ENCODE data around the gene MRPS7. TPM values are rescaled to one million over a fixed set of nuclear protein-coding genes. Genes with fewer than 3 reads are reported as not detected.

MRPS7 gene
- total and polyA plus RNA-seq, 7 experiments from 2014 or later = 29.2 to 135 (median 39.3) TPM

DNA sequence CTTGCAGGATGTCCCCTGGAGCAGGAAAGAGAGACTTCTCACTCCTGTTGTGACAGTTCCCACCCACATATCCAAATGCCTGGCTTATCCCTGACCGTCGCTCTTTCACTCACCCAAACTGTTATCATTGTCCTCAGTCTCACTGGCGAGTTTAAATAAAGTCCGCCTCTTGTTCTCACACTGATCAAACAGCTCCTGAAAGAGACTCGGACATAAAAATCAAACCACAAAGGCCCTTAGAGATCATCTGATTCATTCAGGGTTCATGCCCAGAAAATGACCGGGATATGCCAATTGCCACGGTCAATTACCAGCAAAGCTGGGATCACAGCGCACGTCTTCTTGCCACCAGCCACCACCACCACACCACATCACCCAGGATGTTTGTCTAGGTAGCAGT is 20.2 kb upstream of the MRPS7 start:
- CTCF ChIA-PET = interaction anchor here (1.5 to 4.9 kb wide), 3 partner anchors 12 to 127 kb away, joined by 6 to 26 read pairs (median 7); partner anchors contain the start of gene MIF4GD
- POLR2A ChIA-PET = interaction anchor here (1.1 to 1.5 kb wide), 2 partner anchors 20 to 127 kb away, joined by 3 to 6 read pairs; partner anchors contain the start of genes GGA3 and MRPS7
- Histone ChIP-seq H3K4me1 (ENCODE audit: control insufficient read depth in 2 of 2, insufficient read depth in 2 of 2, low read length in 2 of 2) (peaks cover 0 to 30% of the 10 kb centered on the region in 2 donors), H3K36me3 (ENCODE audit: control insufficient read depth in 2 of 3, insufficient read depth in 3 of 3, low read length in 3 of 3) (peaks cover 25 to 100% (median 30%) of the 10 kb centered on the region in 3 experiments), H3K27ac (ENCODE audit: low read depth, low read length) (no peak overlapping the region), H3K27me3 (ENCODE audit: control insufficient read depth in 2 of 2, insufficient read depth in 2 of 2, low read length in 2 of 2) (no peaks in the 10 kb centered on the region), H3K9me3 (ENCODE audit: control insufficient read depth in 2 of 3, low read length in 3 of 3) (no peaks in the 10 kb centered on the region), H3K4me3 (ENCODE audit: low read length) (no peak overlapping the region)
- Mint-ChIP-seq H3K27ac (peak overlapping the region in 2 of 9 donors; percentile 17 to 42), H3K9me3 (no peaks in the 10 kb centered on the region), H3K4me3 (no peak overlapping the region), H3K4me1 (peaks cover 8 to 33% (median 15%) of the 10 kb centered on the region in 7 donors), H3K36me3 (peaks cover 8 to 36% (median 12%) of the 10 kb centered on the region in 5 donors), H3K27me3 (no peaks in the 10 kb centered on the region)
- ATAC-seq (no peak), DNase-seq (no peak)
- intact Hi-C loops (cut with micrococcal nuclease) = no loop called here

DNA sequence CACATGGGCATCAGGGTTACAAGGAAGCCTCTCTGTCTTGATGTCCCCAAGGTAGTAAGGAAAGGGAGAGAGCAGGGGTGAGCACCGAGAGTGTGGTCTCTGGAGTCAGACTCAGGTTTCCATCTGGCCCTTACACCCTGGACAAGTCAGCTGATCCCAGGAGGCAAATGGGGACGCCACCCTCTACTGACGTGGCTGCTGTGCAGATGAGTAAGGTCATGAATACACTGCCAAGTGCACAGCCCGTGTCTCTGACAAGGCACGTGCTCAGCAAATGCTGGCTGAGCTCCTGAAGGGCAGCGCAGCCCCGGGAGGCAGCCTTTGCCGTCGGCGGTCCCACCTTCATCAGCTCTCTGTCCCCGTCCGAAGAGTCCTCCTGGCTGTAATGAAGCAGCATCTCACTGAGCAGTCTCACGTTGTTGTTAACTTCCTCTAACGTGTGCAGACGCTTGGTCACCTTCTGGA is 19.7 kb upstream of the MRPS7 start:
- Histone ChIP-seq H3K27me3 (ENCODE audit: control insufficient read depth in 2 of 2, insufficient read depth in 2 of 2, low read length in 2 of 2) (no peaks in the 10 kb centered on the region), H3K27ac (ENCODE audit: low read depth, low read length) (no peak overlapping the region), H3K4me1 (ENCODE audit: control insufficient read depth in 2 of 2, insufficient read depth in 2 of 2, low read length in 2 of 2) (peaks cover 0 to 30% of the 10 kb centered on the region in 2 donors), H3K9me3 (ENCODE audit: control insufficient read depth in 2 of 3, low read length in 3 of 3) (no peaks in the 10 kb centered on the region), H3K4me3 (ENCODE audit: low read length) (no peak overlapping the region), H3K36me3 (ENCODE audit: control insufficient read depth in 2 of 3, insufficient read depth in 3 of 3, low read length in 3 of 3) (peaks cover 19 to 99% (median 28%) of the 10 kb centered on the region in 3 experiments)
- DNase-seq (no peak), ATAC-seq (no peak)
- intact Hi-C loops (cut with micrococcal nuclease) = no loop called here
- Mint-ChIP-seq H3K9me3 (no peaks in the 10 kb centered on the region), H3K27me3 (no peaks in the 10 kb centered on the region), H3K4me1 (peaks cover 8 to 33% (median 15%) of the 10 kb centered on the region in 7 donors), H3K4me3 (peak overlapping the region in 1 of 10 donors; percentile 12), H3K27ac (peak overlapping the region in 4 of 9 donors; percentile 38 to 81 (median 64)), H3K36me3 (peaks cover 8 to 34% (median 12%) of the 10 kb centered on the region in 5 donors)
- ChIA-PET CTCF (interaction anchor here (1.1 to 1.5 kb wide), 3 partner anchors 12 to 128 kb away, joined by 3 to 7 read pairs (median 4); partner anchors contain the start of gene MIF4GD), POLR2A (interaction anchor here (1.1 kb wide), 1 partner anchor 127 kb away, joined by 3 read pairs; no protein-coding TSS in a partner anchor)

DNA sequence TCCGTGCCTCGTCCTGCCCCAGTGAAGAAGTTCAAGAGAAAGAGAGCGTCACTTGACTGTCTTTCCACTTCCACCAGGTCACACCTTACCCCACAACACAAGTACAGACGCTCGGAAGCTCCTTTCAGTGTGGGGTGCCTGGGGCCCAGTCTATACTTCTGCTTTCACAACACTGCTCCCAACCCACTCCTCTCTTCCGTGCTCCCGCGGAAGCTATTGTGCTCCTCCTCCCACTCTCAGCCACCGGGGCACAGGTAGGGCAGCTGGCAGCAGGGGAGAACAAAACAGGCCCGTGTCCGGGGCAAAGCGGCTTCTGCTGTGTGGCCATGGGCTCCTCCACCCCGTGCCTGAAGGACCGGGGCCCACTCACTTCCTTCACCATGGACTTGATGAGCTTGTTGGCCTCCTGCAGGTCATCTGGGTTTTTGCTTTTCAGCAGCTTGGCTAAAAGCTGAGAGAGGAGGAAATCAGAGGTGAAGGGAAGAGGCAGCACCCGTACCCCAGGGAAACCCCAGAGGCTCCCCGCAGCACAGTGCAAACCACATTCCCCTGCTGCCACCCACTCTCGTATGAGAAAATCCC is 19.1 kb upstream of the MRPS7 start:
- no peaks in the 10 kb centered on the region for H3K27me3 ChIP-seq (ENCODE audit: control insufficient read depth in 2 of 2, insufficient read depth in 2 of 2, low read length in 2 of 2)
- H3K4me1 ChIP-seq (ENCODE audit: control insufficient read depth in 2 of 2, insufficient read depth in 2 of 2, low read length in 2 of 2) = peaks cover 0 to 30% of the 10 kb centered on the region in 2 donors
- DNase-seq (peak in 1 of 9 donors; percentile 48), ATAC-seq (peak; percentile 65)
- H3K4me1 Mint-ChIP-seq = peaks cover 8 to 35% (median 15%) of the 10 kb centered on the region in 7 donors
- peak overlapping the region in 5 of 9 donors; percentile 38 to 81 (median 65) for H3K27ac Mint-ChIP-seq
- no peak overlapping the region for H3K27ac ChIP-seq (ENCODE audit: low read depth, low read length)
- H3K4me3 ChIP-seq (ENCODE audit: low read length) = no peak overlapping the region
- peaks cover 8 to 32% (median 12%) of the 10 kb centered on the region in 5 donors for H3K36me3 Mint-ChIP-seq
- POLR2A ChIA-PET = interaction anchor here (0.6 to 1.1 kb wide), 2 partner anchors 13 to 128 kb away, joined by 3 to 4 read pairs; no protein-coding TSS in a partner anchor
- CTCF ChIA-PET = interaction anchor here (1.1 kb wide), 2 partner anchors 12 to 128 kb away, joined by 3 to 4 read pairs; no protein-coding TSS in a partner anchor
- H3K36me3 ChIP-seq (ENCODE audit: control insufficient read depth in 2 of 3, insufficient read depth in 3 of 3, low read length in 3 of 3) = peaks cover 17 to 94% (median 28%) of the 10 kb centered on the region in 3 experiments
- no peaks in the 10 kb centered on the region for H3K9me3 ChIP-seq (ENCODE audit: control insufficient read depth in 2 of 3, low read length in 3 of 3)
- intact Hi-C loops (cut with micrococcal nuclease) = no loop called here
- no peaks in the 10 kb centered on the region for H3K9me3 Mint-ChIP-seq
- no peaks in the 10 kb centered on the region for H3K27me3 Mint-ChIP-seq
- peak overlapping the region in 1 of 10 donors; percentile 57 for H3K4me3 Mint-ChIP-seq

GRCh38 chr17:75244133-75244866 is 17.4 kb upstream of the MRPS7 start:
- intact Hi-C loops (cut with micrococcal nuclease) = no loop called here
- no peaks in the 10 kb centered on the region for H3K9me3 Mint-ChIP-seq
- ATAC-seq (peak; percentile 39), DNase-seq (no peak)
- Histone ChIP-seq H3K36me3 (ENCODE audit: control insufficient read depth in 2 of 3, insufficient read depth in 3 of 3, low read length in 3 of 3) (peaks cover 17 to 77% (median 28%) of the 10 kb centered on the region in 3 experiments), H3K27me3 (ENCODE audit: control insufficient read depth in 2 of 2, insufficient read depth in 2 of 2, low read length in 2 of 2) (no peaks in the 10 kb centered on the region), H3K4me1 (ENCODE audit: control insufficient read depth in 2 of 2, insufficient read depth in 2 of 2, low read length in 2 of 2) (peaks cover 0 to 30% of the 10 kb centered on the region in 2 donors), H3K27ac (ENCODE audit: low read depth, low read length) (peak overlapping the region; percentile 21), H3K4me3 (ENCODE audit: low read length) (no peak overlapping the region), H3K9me3 (ENCODE audit: control insufficient read depth in 2 of 3, low read length in 3 of 3) (no peaks in the 10 kb centered on the region)
- H3K36me3 Mint-ChIP-seq = peaks cover 3 to 29% (median 9%) of the 10 kb centered on the region in 5 donors
- peaks cover 4 to 33% (median 10%) of the 10 kb centered on the region in 7 donors for H3K4me1 Mint-ChIP-seq
- no peak overlapping the region for H3K4me3 Mint-ChIP-seq
- H3K27me3 Mint-ChIP-seq = no peaks in the 10 kb centered on the region
- H3K27ac Mint-ChIP-seq = peak overlapping the region in 8 of 9 donors; percentile 31 to 89 (median 66)
- CTCF ChIA-PET = interaction anchor here (1.6 kb wide), 1 partner anchor 130 kb away, joined by 4 read pairs; no protein-coding TSS in a partner anchor
- POLR2A ChIA-PET = interaction anchor here (0.6 to 0.7 kb wide), 2 partner anchors 39 to 61 kb away, joined by 3 read pairs; partner anchors contain the start of gene NUP85

GRCh38 chr17:75245011-75245410 is 16.7 kb upstream of the MRPS7 start:
- H3K4me3 ChIP-seq (ENCODE audit: low read length) = no peak overlapping the region
- no peak overlapping the region for H3K4me3 Mint-ChIP-seq
- no peak overlapping the region for H3K27ac Mint-ChIP-seq
- DNase-seq (no peak), ATAC-seq (no peak)
- peaks cover 3 to 29% (median 9%) of the 10 kb centered on the region in 5 donors for H3K36me3 Mint-ChIP-seq
- intact Hi-C loops (cut with micrococcal nuclease) = no loop called here
- H3K4me1 ChIP-seq (ENCODE audit: control insufficient read depth in 2 of 2, insufficient read depth in 2 of 2, low read length in 2 of 2) = peaks cover 5 to 37% of the 10 kb centered on the region in 2 donors
- H3K9me3 Mint-ChIP-seq = no peaks in the 10 kb centered on the region
- H3K36me3 ChIP-seq (ENCODE audit: control insufficient read depth in 2 of 3, insufficient read depth in 3 of 3, low read length in 3 of 3) = peaks cover 17 to 70% (median 28%) of the 10 kb centered on the region in 3 experiments
- H3K9me3 ChIP-seq (ENCODE audit: control insufficient read depth in 2 of 3, low read length in 3 of 3) = no peaks in the 10 kb centered on the region
- H3K27ac ChIP-seq (ENCODE audit: low read depth, low read length) = peak overlapping the region; percentile 3
- H3K27me3 Mint-ChIP-seq = no peaks in the 10 kb centered on the region
- peaks cover 11 to 40% (median 17%) of the 10 kb centered on the region in 7 donors for H3K4me1 Mint-ChIP-seq
- H3K27me3 ChIP-seq (ENCODE audit: control insufficient read depth in 2 of 2, insufficient read depth in 2 of 2, low read length in 2 of 2) = no peaks in the 10 kb centered on the region
- POLR2A ChIA-PET = interaction anchor here (0.6 to 0.7 kb wide), 2 partner anchors 30 to 61 kb away, joined by 3 read pairs; no protein-coding TSS in a partner anchor
- CTCF ChIA-PET = interaction anchor here (1.6 kb wide), 1 partner anchor 130 kb away, joined by 4 read pairs; no protein-coding TSS in a partner anchor

GRCh38 chr17:75246404-75246803 is 15.3 kb upstream of the MRPS7 start:
- Histone ChIP-seq H3K4me3 (ENCODE audit: low read length) (no peak overlapping the region), H3K27ac (ENCODE audit: low read depth, low read length) (no peak overlapping the region), H3K36me3 (ENCODE audit: control insufficient read depth in 2 of 3, insufficient read depth in 3 of 3, low read length in 3 of 3) (peaks cover 14 to 56% (median 22%) of the 10 kb centered on the region in 3 experiments), H3K4me1 (ENCODE audit: control insufficient read depth in 2 of 2, insufficient read depth in 2 of 2, low read length in 2 of 2) (peaks cover 9 to 40% of the 10 kb centered on the region in 2 donors), H3K27me3 (ENCODE audit: control insufficient read depth in 2 of 2, insufficient read depth in 2 of 2, low read length in 2 of 2) (no peaks in the 10 kb centered on the region), H3K9me3 (ENCODE audit: control insufficient read depth in 2 of 3, low read length in 3 of 3) (no peaks in the 10 kb centered on the region)
- H3K9me3 Mint-ChIP-seq = no peaks in the 10 kb centered on the region
- no peaks in the 10 kb centered on the region for H3K27me3 Mint-ChIP-seq
- peak overlapping the region in 4 of 9 donors; percentile 19 to 56 (median 32) for H3K27ac Mint-ChIP-seq
- intact Hi-C loops (cut with micrococcal nuclease) = no loop called here
- ChIA-PET POLR2A (interaction anchor here (0.5 to 5.0 kb wide), 3 partner anchors 15 to 829 kb away, joined by 3 to 25 read pairs (median 5); partner anchors contain the start of genes GGA3 and MRPS7), CTCF (interaction anchor here (0.5 to 1.6 kb wide), 4 partner anchors 9 to 189 kb away, joined by 3 to 7 read pairs (median 4); no protein-coding TSS in a partner anchor)
- ATAC-seq (no peak), DNase-seq (no peak)
- peaks cover 3 to 27% (median 8%) of the 10 kb centered on the region in 5 donors for H3K36me3 Mint-ChIP-seq
- peaks cover 17 to 49% (median 26%) of the 10 kb centered on the region in 7 donors for H3K4me1 Mint-ChIP-seq
- no peak overlapping the region for H3K4me3 Mint-ChIP-seq
